ENCODE results near the gene BRAT1. TPM values are rescaled to one million over a fixed set of nuclear protein-coding genes. Genes with fewer than 3 reads are reported as not detected.

BRAT1 gene
- total RNA-seq, 2 experiments from 2014 or later = 40.0 to 43.9 TPM

- Mint-ChIP-seq H3K4me1 (peaks cover 59% of the 10 kb centered on the region), H3K27ac (no peak overlapping the region), H3K36me3 (ENCODE audit: low read depth) (peaks cover 46% of the 10 kb centered on the region), H3K9me3 (no peaks in the 10 kb centered on the region), H3K4me3 (no peak overlapping the region), H3K27me3 (no peaks in the 10 kb centered on the region)
- DNase-seq = no peak
- ChIA-PET CTCF (interaction anchor here (0.6 to 1.2 kb wide), 2 partner anchors 9 to 30 kb away, joined by 3 to 4 read pairs; no protein-coding TSS in a partner anchor), POLR2A (interaction anchor here (0.6 kb wide), 1 partner anchor 1554 kb away, joined by 3 read pairs; no protein-coding TSS in a partner anchor)
Observed at GRCh38 chr7:2525658-2526630, 29.4 kb downstream of the BRAT1 start.

GRCh38 chr7:2524808-2525657 is 30.3 kb downstream of the BRAT1 start:
- H3K4me3 Mint-ChIP-seq = no peak overlapping the region
- POLR2A ChIA-PET = no interaction called here
- H3K9me3 Mint-ChIP-seq = no peaks in the 10 kb centered on the region
- CTCF ChIA-PET = interaction anchor here (1.2 kb wide), 1 partner anchor 8 kb away, joined by 3 read pairs; no protein-coding TSS in a partner anchor
- peaks cover 50% of the 10 kb centered on the region for H3K4me1 Mint-ChIP-seq
- no peaks in the 10 kb centered on the region for H3K27me3 Mint-ChIP-seq
- no peak overlapping the region for H3K27ac Mint-ChIP-seq
- DNase-seq = no peak
- H3K36me3 Mint-ChIP-seq (ENCODE audit: low read depth) = peaks cover 49% of the 10 kb centered on the region

DNA sequence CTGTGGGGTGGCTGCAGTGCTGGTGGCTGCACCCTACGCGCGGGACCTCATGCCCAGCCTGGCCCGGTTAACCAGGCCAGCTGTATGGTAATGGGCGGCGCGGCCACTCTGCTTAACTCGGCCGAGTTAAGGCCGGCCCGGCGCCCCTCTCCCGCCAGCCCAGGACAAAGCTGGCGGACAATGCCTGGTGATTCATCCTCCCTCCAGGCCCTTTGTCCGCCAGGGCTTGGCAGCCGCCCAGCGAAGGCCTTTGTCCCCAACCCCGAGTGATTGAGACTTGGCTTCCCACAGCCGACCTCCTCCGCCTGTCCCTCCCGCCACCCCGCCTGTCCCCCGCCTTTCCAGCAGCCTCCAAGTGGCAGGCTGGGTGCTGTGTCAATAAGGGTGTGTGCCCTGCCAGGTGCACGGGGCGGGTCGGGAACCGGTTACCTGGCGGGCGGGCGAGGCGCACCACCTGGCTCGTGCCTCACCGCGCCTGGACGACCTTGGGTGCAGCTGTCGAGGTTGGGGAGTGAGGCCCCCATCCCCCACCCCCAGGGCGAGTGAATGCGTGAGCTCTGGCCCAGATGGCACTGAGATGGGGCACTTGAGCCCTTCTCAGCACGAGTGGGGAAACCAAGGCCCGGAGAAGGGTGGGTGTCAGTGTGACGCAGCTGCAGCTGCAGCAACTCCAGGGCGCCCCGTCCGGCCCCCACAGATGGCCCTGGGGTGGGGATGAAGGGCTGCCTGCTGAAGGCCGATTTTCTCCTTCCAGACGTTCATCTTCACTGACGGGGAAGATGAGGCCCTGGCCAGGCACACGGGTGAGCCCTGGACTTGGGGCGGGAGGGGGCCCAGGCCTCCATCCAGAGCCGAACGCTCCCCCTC is 31.1 kb downstream of the BRAT1 start:
- peaks cover 49% of the 10 kb centered on the region for H3K36me3 Mint-ChIP-seq (ENCODE audit: low read depth)
- no peak for DNase-seq
- H3K4me1 Mint-ChIP-seq = peaks cover 42% of the 10 kb centered on the region
- no peaks in the 10 kb centered on the region for H3K27me3 Mint-ChIP-seq
- CTCF ChIA-PET = interaction anchor here (1.5 kb wide), 1 partner anchor 22 kb away, joined by 3 read pairs; no protein-coding TSS in a partner anchor
- H3K27ac Mint-ChIP-seq = no peak overlapping the region
- no peak overlapping the region for H3K4me3 Mint-ChIP-seq
- H3K9me3 Mint-ChIP-seq = no peaks in the 10 kb centered on the region
- POLR2A ChIA-PET = no interaction called here

DNA sequence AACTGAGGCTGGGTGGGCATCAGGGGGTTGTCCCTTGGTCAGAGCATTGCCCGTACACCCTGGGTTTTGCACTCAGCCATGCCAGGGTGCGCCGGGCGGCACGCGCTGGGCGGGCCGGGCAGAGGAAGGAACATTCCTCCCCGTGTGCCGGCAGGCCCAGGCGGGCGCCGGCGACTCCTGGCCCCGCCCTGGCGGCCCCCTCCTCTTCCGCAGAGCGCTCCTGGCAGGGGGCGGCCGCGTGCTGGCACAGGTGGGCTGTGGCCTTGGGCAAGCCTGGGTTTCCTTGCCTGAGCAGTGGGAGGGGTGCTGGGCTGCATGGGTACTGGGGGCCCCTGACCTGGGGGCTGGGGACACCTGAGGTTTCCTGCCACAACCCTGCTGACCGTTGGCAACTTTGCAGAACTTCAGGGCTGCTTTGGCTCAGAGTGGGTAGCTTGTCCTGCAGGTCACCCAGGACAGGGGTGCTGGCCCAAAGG is 31.8 kb downstream of the BRAT1 start:
- no peak for DNase-seq
- Mint-ChIP-seq H3K36me3 (ENCODE audit: low read depth) (peaks cover 48% of the 10 kb centered on the region), H3K27me3 (no peaks in the 10 kb centered on the region), H3K9me3 (no peaks in the 10 kb centered on the region), H3K4me1 (peaks cover 39% of the 10 kb centered on the region), H3K4me3 (peak overlapping the region; percentile 97), H3K27ac (peak overlapping the region; percentile 87)
- ChIA-PET POLR2A (no interaction called here), CTCF (interaction anchor here (1.5 kb wide), 1 partner anchor 22 kb away, joined by 3 read pairs; no protein-coding TSS in a partner anchor)

DNA sequence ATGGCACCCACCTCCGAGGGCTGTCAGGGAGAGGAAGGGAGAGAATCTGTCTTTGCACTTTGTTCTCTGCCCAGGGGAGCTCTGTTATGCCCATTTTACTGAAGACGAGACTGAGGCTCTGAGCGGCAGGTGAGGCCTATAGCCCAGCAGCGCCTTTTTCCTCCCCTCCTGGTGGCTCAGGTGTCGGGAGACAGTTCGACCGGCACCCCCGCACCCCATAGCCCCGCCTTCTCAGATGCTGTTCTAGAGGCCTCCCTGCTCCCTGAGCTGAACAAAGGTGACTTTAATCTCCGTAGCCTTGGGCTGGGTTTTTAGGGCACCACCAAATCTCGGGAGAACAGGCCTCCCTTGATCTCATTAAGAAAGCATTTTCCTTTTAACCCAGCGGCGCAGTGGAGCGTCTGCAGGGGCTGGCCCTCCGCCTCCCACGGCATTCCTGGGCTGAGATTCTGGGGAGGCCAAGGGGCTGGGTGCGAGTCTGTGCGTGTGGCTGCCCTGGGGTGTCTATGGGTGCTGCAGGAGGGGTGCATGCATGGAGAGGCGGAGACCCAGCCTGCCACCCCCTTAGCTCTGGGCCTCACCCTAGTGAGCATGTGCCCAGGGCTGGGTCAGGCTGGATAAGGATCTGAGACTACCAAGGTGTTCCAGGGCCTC is 32.4 kb downstream of the BRAT1 start:
- peaks cover 43% of the 10 kb centered on the region for H3K36me3 Mint-ChIP-seq (ENCODE audit: low read depth)
- H3K27ac Mint-ChIP-seq = peak overlapping the region; percentile 87

GRCh38 chr7:2521952-2522591 is 33.3 kb downstream of the BRAT1 start:
- peak; percentile 73 for DNase-seq
- CTCF ChIA-PET = no interaction called here
- H3K9me3 Mint-ChIP-seq = no peaks in the 10 kb centered on the region
- H3K27me3 Mint-ChIP-seq = no peaks in the 10 kb centered on the region
- peaks cover 36% of the 10 kb centered on the region for H3K36me3 Mint-ChIP-seq (ENCODE audit: low read depth)
- H3K4me3 Mint-ChIP-seq = peak overlapping the region; percentile 97
- POLR2A ChIA-PET = no interaction called here
- peak overlapping the region; percentile 87 for H3K27ac Mint-ChIP-seq
- peaks cover 34% of the 10 kb centered on the region for H3K4me1 Mint-ChIP-seq

More for the DNA sequence above, 32.4 kb downstream of the BRAT1 start:
- DNase-seq = peak; percentile 58
- peaks cover 39% of the 10 kb centered on the region for H3K4me1 Mint-ChIP-seq
- ChIA-PET POLR2A (no interaction called here), CTCF (interaction anchor here (1.5 kb wide), 1 partner anchor 21 kb away, joined by 3 read pairs; no protein-coding TSS in a partner anchor)
- H3K9me3 Mint-ChIP-seq = no peaks in the 10 kb centered on the region
- H3K27me3 Mint-ChIP-seq = no peaks in the 10 kb centered on the region
- peak overlapping the region; percentile 97 for H3K4me3 Mint-ChIP-seq

- no peaks in the 10 kb centered on the region for H3K9me3 Mint-ChIP-seq
- ChIA-PET POLR2A (no interaction called here), CTCF (interaction anchor here (1.4 kb wide), 1 partner anchor 12 kb away, joined by 6 read pairs; no protein-coding TSS in a partner anchor)
- peak overlapping the region; percentile 97 for H3K4me3 Mint-ChIP-seq
- H3K4me1 Mint-ChIP-seq = peaks cover 28% of the 10 kb centered on the region
- H3K36me3 Mint-ChIP-seq (ENCODE audit: low read depth) = peaks cover 31% of the 10 kb centered on the region
- H3K27ac Mint-ChIP-seq = peak overlapping the region; percentile 87
- no peaks in the 10 kb centered on the region for H3K27me3 Mint-ChIP-seq
- peak; percentile 29 for DNase-seq
Observed at GRCh38 chr7:2521341-2521745, 34.0 kb downstream of the BRAT1 start.

DNA sequence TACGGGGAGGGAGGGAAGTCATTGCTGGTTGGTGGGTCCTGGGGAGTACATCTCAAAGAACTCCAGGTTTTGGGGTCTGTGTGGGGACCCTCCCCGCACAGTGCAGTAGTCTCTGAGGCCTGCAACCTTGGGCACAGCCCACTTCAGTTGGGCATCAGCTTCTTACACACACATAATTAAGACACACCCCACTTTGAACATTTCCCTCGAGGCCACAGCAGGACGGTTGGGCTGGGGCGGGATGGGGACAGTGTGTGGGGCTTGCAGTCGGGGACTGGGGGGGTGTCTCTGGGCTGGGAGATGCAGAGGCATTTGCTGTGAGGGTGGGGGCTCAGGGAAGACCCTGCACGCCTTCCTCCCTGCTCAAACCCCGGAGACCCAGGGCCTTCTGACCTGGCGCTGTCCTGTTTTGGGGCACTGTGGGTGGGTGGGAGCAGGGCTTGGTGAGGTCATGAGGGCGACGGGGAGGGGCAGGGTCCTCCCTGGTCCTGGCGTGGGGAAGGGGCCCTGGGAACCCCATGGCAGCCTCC is 34.5 kb downstream of the BRAT1 start:
- CTCF ChIA-PET = interaction anchor here (1.4 kb wide), 1 partner anchor 12 kb away, joined by 6 read pairs; no protein-coding TSS in a partner anchor
- Mint-ChIP-seq H3K9me3 (no peaks in the 10 kb centered on the region), H3K36me3 (ENCODE audit: low read depth) (peaks cover 28% of the 10 kb centered on the region), H3K4me1 (peaks cover 24% of the 10 kb centered on the region), H3K4me3 (peak overlapping the region; percentile 97), H3K27ac (peak overlapping the region; percentile 22), H3K27me3 (no peaks in the 10 kb centered on the region)
- DNase-seq = peak; percentile 31
- POLR2A ChIA-PET = no interaction called here

DNA sequence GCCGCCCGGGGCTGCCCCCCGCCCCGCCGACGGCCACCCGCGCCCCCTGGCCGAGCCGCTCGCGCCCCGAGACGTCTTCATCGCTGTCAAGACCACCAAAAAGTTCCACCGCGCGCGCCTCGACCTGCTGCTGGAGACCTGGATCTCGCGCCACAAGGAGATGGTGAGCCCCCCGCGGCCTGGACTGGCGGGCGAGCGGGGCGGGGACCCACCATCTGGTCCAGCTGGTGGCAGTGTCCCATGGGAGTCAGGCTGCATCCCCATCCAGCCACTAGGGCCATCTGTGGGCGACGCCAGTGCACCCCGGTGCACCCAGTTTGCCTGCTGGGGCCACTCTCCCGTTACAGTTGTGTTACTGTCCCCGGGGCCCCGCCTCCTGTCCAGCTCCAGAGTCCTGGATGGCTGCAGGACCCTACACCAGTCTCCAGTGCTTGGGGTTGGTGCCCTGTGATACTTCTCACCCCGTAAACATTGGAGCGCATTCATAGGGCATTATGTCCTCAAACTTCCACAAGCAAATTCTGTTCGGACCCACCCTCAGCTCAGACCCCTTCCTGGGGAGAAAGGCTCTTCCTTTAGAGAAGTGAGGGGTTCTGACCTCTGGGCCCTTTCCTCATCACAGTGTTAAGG is 35.1 kb downstream of the BRAT1 start:
- peak; percentile 29 for DNase-seq
- Mint-ChIP-seq H3K36me3 (ENCODE audit: low read depth) (peaks cover 25% of the 10 kb centered on the region), H3K27ac (peak overlapping the region; percentile 86), H3K9me3 (no peaks in the 10 kb centered on the region), H3K4me3 (peak overlapping the region; percentile 97), H3K4me1 (peaks cover 20% of the 10 kb centered on the region), H3K27me3 (no peaks in the 10 kb centered on the region)
- ChIA-PET CTCF (interaction anchor here (1.4 kb wide), 1 partner anchor 11 kb away, joined by 6 read pairs; no protein-coding TSS in a partner anchor), POLR2A (interaction anchor here (0.6 kb wide), 1 partner anchor 9 kb away, joined by 3 read pairs; no protein-coding TSS in a partner anchor)

DNA sequence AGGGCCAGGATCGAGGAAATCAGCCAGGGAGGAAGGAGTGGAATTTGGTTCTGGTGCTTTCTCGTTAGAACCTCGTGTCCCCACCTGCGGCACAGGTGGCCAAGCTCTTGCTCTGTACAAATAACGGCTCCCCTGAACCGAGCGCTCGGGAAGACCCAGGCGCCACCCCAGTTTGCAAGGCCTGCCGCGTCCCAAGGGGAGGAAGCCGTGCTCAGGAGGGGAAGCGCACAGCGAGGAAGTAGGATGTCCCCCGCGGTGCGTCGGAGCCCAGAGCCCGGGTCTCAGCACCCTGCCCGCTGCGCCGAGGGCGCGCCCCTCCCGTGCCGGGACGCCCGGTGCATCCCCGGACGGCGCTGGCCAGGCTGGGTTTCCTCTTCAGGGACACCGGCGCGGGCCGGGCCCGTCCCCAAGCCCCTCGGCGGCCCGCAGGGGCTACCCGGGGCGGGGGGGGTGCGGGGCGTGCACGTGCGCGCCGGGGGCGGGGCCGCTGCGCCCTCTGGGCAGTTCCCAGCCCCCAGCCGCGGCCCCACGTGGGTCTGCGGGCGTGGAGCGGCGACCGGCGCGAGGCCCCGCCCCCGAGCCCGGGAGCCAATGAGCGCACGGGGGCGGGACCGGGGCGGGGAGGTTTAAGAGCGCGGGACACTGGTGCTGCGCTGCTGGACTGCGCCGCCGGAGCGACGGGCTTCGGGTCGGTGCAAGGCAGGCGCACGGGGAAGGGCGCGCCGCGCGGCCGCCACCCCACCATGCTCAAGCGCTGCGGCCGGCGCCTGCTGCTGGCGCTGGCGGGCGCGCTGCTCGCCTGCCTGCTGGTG is 36.0 kb downstream of the BRAT1 start, which contains the start of gene LFNG:
Gene LFNG (plus strand): TSS at position 656 of the 812 bp plus-strand sequence. CDS start 88 bp downstream, at position 744.
- peaks cover 25% of the 10 kb centered on the region for H3K36me3 Mint-ChIP-seq (ENCODE audit: low read depth)
- H3K27ac Mint-ChIP-seq = peak within 1 kb of the TSS; percentile 86
- H3K4me3 Mint-ChIP-seq = peak within 1 kb of the TSS; percentile 97
- no peaks in the 10 kb centered on the region for H3K9me3 Mint-ChIP-seq
- peaks cover 20% of the 10 kb centered on the region for H3K4me1 Mint-ChIP-seq
- peak; percentile 84 for DNase-seq
- ChIA-PET POLR2A (no interaction called here), CTCF (no interaction called here)
- no peaks in the 10 kb centered on the region for H3K27me3 Mint-ChIP-seq

All from activated CD4-positive, alpha-beta T cell treated with anti-CD3 and anti-CD28 coated beads, Interleukin-2, amount 10 ng/mL, durations not matched to agents 7 days and 5 days (primary cell).